GM18873 (cell line): ENCODE data around the gene UBA7.

Experiments
- ATAC-seq: cut with Tn5 transposase; IDR thresholded peaks from one replicate; pipeline ENCODE4 v1.9.1; 2021; ENCODE audit warnings: mild to moderate bottlenecking, moderate library complexity, moderate number of reproducible peaks; ENCODE audit not compliant: unreplicated experiment, low FRiP score

Gene UBA7

DNA sequence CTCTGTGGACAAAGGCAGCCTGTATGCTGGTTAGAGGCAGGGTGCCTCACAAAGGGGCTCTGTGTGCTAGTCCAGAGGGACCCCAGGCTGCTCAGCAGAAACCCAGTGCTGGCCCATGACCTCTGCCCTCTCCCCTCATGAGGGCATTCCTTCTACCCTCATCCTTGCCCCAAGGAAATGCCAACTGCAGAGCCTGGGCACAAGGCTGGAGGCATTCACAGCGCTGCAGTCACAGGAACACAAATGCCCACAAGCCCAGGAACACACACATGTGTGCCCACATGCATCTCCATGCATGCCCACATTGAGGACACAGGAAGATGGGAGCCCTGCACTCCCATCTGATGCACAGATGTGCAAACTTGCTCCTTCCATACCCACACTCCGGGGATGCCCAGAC, 6.9 kb downstream of the UBA7 start:
- no peak for ATAC-seq

DNA sequence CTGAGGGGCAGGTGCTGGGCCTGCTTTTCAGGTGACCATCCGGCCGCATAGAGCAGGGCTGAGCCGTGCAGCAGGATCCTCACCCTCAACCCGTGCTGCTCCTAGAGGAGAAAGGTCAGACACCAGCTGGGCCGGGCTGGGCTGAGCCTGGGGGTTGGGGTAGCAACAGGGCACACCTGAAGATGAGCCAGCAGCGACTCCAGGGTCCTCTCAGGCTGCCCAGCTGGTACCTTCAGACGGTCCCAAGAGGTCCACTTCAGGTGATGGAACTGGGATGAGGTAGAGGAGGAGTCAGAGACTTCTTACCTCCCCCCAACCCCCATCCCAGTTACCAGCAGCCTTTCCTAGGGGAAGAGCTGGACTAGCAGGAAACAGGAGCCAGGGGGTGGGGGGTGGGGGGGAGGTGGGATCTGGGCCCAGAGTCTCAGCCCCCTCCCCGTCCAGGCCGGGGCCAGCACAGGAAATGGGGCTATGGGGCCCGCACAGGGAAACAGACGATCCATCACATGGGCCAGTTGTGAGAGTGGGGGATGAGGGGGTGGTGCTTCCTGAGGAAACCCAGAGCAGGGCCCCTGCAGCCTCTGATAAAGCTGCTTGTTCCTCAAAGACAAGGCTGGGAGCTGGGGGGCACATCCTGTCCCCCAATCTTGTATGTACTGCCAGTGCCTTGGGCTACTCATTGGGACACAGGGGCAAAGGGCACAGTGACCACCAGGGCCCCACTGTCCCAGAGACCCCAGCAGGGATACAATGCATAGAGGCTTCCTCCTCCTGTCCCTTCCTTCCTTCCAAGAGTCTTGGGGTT, 7.7 kb downstream of the UBA7 start:
- no peak for ATAC-seq

GRCh38 chr3:49805367-49805782, 8.4 kb downstream of the UBA7 start:
- ATAC-seq, result no peak

DNA sequence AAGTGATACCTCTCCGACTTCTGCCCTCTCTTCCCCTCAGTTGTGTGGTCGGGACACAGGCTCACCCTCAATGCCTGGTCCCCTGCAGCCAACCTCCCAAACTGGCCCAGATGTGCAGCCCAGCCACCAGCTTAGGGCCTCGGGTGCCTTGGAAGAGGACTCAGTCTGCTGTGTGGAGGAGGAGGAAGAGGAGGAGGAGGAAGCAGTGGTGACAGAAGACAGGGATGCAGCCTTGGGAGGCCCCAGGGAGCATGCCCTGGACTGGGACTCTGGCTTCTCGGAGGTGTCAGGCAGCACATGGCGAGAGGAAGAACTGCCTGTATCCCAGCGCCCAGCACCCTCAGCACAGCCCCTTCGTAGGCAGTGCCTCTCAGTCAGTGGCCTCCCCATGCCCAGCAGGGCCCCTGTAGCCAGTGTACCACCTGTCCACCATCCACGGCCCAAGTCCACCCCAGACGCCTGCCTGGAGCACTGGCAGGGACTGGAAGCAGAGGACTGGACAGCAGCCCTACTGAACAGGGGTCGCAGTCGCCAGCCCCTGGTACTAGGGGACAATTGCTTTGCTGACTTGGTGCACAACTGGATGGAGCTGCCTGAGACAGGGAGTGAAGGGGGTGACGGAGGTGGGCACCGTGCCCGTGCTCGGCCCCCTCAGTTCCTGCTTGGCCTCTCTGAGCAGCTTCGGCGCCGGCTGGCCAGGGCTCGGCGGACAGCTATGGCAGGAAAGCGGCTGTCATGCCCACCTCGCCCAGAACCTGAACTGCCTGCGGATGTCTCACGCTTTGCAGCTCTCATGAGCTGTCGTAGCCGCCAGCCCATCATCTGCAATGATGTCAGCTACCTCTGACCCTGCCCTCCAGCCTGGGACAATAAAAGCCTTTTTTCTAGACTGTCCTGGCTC, 9.4 kb downstream of the UBA7 start:
- no peak for ATAC-seq

DNA sequence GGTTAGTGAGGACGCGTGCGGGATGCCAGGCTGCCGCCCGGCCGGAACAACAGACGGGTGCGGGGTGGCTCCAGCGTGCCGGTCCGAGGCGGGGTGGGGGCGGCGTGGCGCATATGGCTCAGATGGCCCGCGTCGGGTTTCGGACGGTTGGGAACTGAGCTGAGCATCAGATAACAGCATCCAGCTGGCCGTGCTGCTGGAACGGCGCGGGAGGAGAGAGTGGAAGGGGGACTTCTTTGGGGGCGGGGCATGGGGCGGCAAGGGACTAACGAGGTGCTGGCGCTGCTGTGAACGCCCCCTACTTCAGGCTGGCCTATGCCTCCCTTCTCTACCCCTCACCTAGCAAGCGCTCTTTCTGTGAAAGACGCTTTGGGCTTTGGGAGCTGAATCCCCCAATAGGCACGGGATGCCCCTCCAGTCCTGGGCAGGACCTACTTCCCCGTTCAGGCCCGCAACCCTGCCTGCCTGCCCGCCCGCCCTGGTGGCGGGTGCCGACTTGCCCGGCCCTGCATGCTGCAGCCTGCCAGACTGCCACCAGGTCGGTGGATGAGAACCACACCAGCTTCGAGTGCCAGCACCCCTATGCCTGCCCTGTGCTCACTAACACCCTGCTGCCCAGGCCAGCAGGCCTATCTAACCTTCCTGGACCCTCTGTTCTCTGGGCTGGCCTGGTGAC, 10.2 kb downstream of the UBA7 start:
- peak; percentile 18 for ATAC-seq

DNA sequence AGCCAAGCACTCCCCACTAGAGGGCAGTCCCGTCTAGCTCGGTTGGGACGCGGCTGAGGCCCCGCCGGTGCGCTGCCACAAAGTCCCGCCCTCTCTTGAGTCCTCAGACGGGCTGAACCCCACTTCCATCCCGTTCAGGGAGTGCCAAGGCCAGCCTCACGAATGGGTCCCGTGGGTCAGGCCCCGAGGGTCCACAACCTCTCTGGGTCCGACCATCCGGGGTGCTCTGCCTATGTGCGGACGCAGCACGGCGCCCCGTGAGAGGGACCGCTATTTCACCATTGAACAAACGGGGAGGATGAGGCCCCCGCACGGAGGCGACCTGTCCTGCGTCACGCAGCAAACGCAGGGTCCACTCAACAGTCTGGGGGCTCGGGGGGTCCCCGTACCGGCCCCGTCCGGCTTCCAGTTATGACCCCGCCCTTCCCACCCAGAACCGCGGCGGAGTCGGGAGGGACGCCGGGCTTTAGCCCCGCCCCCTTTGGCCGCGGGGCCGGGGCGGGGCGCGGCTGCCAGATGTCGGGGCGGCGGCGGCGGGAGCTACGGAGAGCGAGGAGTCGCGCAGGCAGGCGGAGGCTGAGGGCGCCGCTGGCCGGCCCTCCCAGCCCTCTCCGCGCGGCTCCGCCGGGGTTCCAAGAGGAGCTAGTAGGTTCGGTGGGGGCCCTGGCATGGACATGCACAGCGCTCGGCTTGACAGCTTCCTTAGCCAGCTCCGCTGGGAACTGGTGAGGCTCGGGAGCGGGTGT, 10.9 kb downstream of the UBA7 start, which contains the start of gene INKA1:
Gene INKA1, plus strand, starts transcription at position 543 of the 746 bp plus-strand sequence. Its CDS starts 132 bp downstream, at position 675.
- peak; percentile 40 for ATAC-seq

- no peak for ATAC-seq
Observed at GRCh38 chr3:49801160-49801559, 12.6 kb downstream of the UBA7 start.

GRCh38 chr3:49799761-49800160, 14.0 kb downstream of the UBA7 start, which contains the start of gene CDHR4:
CDHR4 (minus strand) TSS chr3:49799873; CDS start chr3:49799812, 61 bp downstream.
- no peak for ATAC-seq

DNA sequence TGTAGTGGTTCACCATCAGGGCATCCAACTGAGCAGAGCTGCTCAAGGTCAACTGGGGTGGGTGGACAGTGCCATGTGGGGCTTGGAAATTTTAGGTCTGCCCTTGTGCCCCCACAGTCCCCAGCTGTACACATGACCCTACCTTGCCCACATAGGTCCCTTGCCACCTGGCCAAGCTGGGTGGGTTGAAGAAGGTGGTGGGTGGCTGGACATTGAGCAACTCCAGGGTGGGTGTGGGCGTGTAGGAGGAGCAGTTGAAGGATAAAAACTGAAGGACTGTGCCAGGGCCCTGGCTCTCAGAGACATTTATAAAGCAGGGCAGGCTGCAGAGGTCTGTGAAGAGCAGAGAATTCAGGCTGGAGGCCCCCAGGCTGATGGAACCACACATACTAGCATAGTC, 14.6 kb downstream of the UBA7 start:
- ATAC-seq, result no peak

DNA sequence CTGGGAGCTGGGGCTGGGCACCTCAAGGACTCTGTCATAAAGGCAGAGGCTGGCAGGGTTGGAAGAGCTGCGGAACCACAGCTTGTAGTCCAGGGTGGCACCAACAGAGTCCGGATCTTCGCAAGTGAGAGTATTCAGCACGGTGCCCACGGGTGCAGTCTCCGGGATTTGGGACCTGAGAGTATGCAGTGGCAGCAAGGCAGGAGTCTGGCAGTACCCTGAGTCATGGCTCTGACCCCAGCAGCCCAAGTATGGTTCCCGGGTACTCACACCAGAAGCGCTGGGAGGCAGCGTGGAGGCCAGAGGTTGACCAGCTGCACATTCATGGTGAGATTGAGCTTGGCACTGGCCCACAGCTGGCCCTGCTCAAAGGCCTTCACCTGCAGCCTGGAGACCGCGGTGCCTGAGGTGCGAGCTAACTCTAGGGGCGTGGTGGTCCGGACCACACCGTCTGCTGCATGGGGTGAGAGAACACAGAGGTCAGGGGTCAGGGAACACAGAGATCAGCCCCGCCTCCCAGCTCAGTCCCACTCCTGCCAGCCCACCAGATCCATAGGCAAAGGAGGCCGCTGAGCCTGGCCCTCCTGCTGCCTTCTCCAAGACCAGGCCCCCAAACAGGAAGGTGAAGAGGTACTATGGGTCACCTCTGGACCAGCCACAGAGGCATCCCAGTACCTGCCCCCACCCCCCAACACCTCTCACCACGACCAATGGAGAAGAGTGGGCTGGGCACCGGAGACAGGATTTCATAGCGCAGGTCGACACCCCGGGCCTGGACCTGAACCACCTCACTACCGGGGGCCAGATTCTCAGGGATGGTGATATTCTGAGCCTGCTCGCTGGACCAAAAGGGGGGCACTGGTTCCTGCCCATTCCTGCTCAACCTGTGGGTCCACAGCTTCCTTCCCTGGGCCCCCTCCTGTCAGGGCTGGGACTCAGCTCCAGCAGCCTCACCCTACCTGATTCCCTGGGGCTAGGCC, 18.5 kb downstream of the UBA7 start:
- no peak for ATAC-seq

DNA sequence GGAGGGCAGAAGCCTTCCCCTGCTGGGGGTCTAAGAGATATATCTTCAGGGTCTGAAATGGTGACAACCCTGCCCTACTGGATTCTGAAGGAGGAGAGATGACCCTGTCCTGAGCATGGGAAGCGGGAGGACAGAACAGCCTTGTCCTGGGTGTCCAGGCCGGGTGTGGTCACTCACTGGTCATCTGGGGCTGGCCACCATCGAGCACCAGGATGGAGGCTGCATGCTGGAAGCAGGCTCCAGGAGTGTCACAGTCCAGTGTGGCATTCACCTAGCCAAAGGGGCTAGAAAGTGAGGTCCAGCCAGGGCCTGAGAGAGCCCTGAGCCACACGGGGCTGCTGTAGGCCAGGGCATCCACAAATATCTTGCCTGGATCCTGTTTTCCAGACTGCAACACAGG, 19.3 kb downstream of the UBA7 start:
- ATAC-seq, result no peak

- ATAC-seq, result no peak
Observed at GRCh38 chr3:49793486-49794085, 20.2 kb downstream of the UBA7 start.

DNA sequence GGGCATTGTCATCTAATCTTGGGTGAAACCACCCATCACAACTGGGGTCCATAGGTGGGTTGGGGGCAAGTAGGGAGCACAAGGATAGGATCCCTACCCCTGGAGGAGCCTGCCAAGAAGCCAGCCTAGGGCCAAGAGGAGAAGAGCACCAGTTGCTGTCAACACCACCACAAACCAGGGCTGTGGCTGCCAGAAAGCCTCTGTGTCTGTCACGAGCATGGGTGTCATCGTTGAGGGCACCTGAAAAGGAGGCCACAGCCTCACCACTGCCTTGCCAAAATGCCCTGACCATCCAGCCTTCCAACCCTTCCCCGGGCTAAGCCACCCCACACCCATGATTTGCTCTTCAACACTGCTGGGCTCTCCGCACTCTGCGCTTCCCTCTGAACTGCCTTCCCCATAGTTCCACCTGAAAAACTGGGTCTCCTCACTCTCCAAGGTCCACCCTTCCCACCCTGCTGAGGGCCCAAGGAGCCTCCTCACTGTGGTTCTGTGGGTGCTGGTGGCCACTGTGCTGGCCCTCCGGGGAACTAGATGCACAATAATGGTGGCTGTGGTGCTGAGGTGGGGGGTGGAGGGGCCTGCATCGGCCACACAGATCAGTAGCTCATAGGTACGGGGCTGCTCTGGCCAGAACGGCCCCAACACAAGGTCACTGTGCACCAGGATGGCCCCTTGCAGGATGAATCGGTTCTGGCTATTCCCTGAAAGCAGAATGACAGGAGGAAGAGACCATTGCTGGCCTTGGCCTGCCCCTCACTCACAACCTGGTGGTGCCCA, 21.2 kb downstream of the UBA7 start:
- no peak for ATAC-seq

DNA sequence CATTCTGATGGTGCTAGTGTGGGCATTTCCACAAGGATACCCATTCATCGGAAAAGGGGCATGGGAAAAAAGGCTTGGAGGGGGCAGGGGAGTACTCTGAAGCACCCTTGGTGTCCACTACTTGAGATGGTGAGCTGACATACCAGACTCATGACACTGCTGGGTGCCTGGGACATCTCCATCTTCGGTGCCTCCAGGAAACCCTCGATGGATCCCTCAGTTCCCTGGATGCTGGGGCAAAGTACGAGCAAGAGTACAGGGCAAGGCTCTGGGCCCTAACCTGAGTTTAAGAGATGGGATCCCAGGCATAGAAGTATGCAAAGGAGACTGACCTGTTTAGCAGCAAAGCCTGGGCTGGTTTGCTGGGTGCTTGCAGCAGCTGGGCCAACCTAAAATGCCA, 22.2 kb downstream of the UBA7 start:
- no peak for ATAC-seq

DNA sequence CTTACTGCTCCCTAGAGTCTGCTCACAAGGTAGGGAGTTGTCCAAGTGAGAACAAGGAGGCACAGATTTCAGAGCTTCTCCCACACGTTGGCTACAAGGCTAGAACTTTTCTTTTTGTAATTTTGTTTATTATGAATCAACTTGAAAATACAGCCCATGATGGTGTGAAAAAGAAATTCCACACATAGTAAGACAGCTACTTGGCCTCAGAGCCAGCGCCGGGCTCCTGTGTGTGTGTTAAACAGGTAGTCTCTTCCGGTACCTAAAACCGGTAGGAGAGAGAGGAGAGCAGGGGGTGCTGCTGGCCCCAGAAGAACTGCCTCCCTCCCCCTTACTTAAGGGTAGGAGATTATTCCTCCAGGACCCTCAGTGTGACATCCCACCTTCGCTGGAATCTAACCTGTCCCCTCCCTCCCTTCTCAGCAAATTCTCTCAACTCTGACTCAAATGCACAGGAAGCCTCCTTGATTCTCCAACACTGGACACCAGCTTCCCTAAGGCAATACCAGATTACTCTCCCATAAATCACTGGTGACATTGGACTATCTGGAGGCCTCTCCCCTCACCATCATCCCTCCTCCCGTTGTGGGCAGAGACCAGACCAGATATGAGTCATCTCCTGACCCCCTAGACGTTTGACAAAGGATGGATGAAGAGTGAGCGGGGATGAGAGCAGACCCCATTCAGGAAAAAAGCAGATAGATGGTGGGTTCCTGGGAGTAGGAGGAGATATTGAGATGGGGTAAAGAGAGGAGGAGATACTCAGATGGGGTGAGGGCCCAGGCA, 22.9 kb downstream of the UBA7 start:
- no peak for ATAC-seq

DNA sequence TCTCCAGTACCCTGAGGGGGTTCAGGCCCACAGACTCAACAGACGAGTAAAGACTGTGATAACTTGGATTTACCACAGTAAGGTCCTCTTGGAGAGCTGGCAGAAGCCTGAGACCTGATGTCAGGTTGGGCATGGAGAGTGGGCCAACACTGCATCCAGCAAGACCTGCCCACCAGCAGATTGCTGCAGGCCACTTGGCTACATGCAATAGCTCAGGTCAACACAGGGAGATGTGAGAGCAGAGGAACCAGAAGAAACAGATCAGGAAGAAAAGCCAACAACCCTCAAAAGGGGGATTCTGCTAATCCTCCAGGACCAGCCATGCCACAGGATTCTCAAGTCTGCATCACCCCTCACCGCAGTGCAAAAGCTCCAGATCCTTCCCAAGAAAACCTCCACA, 25.7 kb downstream of the UBA7 start:
- ATAC-seq, result no peak

GRCh38 chr3:49787536-49787935, 26.2 kb downstream of the UBA7 start:
- ATAC-seq, result no peak
